AG09309 (cell line): ENCODE measurements around the gene PLPPR2.
"Not testable (repeated sequence)": the region's sequence is repeated elsewhere in the genome, so short reads cannot be mapped to it uniquely, and the experiment has no call there.

Experiments used
- DNase-seq: peaks from one replicate; pipeline ENCODE4 v3.0.0-alpha.2; 2010; ENCODE audit warnings: low read depth
- H3K4me3 ChIP-seq: 2 replicates; pipeline ENCODE4 v1.5.1; 2011; ENCODE audit warnings: mild to moderate bottlenecking, low read depth, low read length, moderate library complexity; ENCODE audit not compliant: control insufficient read depth
- TF ChIP-seq, protein P1 (sequence below): IDR thresholded peaks from 2 replicates; pipeline ENCODE4 v1.5.1; 2011; ENCODE audit warnings: mild to moderate bottlenecking, low read depth, low read length, inconsistent platforms; ENCODE audit not compliant: insufficient read depth, control insufficient read depth; ENCODE audit errors: missing control alignments

PLPPR2 gene, protein sequence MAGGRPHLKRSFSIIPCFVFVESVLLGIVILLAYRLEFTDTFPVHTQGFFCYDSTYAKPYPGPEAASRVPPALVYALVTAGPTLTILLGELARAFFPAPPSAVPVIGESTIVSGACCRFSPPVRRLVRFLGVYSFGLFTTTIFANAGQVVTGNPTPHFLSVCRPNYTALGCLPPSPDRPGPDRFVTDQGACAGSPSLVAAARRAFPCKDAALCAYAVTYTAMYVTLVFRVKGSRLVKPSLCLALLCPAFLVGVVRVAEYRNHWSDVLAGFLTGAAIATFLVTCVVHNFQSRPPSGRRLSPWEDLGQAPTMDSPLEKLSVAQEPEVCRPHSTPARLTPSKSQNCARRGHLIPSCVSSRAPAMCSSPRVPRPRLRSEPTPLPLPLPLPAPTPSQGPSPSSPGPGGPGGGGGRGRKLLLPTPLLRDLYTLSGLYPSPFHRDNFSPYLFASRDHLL

DNA sequence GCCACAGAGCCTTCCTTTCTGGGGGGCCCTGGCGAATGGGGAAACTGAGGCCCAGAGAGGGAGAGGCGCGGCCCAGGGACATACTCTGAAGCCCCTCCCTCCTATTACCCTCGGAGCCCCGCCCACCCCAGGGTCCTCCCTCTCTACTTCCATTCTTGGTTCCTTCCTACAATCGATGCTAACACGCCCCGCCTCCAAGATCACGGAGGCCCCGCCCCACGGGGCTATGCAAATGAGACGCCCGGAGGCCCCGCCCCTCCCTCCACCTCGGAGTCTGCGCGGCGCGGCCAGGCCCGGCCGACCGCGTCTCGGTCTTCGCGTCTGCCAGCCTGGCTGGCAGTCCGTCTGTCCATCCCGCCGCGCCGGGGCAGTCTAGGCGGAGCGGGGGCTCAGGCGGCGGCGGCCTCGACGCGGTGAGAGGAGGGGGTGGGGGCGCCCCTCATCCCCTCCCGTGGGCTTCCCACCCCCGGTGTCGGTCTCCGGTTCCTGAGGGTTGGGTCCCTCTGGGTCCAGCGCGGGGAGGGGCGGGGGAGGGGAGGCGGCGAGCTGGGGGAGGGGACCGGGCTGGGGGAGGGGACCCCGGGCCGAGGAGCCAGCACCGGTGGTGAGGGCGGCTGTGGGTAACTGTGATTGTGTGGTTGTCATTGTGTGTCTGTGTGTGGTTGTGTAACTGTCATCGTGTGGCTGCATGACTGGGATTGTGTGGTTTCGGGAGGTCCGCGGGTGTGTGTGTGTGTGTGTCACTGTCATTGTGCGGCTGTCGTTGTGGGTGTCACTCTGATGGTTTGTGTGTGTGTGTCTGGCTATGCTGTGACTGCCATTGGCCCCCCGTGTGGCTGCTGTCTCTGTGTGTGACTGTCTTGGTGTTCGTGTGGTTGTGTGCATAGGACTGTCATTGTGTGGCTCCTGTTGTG, at the start of gene PLPPR2:
Gene PLPPR2, plus strand, starts transcription at position 273 of the 914 bp plus-strand sequence. CDS start 2,242 bp downstream, outside the sequence.
- peak within 1 kb of the TSS; percentile 94 for H3K4me3 ChIP-seq
- TF ChIP-seq, protein P1, sequence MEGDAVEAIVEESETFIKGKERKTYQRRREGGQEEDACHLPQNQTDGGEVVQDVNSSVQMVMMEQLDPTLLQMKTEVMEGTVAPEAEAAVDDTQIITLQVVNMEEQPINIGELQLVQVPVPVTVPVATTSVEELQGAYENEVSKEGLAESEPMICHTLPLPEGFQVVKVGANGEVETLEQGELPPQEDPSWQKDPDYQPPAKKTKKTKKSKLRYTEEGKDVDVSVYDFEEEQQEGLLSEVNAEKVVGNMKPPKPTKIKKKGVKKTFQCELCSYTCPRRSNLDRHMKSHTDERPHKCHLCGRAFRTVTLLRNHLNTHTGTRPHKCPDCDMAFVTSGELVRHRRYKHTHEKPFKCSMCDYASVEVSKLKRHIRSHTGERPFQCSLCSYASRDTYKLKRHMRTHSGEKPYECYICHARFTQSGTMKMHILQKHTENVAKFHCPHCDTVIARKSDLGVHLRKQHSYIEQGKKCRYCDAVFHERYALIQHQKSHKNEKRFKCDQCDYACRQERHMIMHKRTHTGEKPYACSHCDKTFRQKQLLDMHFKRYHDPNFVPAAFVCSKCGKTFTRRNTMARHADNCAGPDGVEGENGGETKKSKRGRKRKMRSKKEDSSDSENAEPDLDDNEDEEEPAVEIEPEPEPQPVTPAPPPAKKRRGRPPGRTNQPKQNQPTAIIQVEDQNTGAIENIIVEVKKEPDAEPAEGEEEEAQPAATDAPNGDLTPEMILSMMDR: no peak
- peak; percentile 34 for DNase-seq

DNA sequence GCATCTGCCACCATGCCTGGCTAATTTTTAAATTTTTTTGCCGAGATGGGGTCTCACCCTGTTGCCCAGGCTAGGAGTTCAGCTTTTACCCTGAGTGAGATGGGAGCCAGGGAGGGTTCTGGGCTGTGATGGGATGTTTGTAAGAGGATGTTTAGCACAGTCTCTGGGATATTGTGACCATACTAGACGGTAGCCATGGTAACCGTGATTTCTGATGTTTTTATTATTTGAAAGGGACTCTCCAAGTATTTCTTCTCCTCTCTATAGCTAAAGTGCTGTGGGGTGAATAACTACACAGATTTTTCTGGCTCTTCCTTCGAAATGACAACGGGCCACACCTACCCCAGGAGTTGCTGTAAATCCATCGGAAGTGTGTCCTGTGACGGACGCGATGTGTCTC, 48.9 kb upstream of the PLPPR2 start:
- no peak for DNase-seq
- TF ChIP-seq, protein P1: no peak
- H3K4me3 ChIP-seq: no peak overlapping the region

DNA sequence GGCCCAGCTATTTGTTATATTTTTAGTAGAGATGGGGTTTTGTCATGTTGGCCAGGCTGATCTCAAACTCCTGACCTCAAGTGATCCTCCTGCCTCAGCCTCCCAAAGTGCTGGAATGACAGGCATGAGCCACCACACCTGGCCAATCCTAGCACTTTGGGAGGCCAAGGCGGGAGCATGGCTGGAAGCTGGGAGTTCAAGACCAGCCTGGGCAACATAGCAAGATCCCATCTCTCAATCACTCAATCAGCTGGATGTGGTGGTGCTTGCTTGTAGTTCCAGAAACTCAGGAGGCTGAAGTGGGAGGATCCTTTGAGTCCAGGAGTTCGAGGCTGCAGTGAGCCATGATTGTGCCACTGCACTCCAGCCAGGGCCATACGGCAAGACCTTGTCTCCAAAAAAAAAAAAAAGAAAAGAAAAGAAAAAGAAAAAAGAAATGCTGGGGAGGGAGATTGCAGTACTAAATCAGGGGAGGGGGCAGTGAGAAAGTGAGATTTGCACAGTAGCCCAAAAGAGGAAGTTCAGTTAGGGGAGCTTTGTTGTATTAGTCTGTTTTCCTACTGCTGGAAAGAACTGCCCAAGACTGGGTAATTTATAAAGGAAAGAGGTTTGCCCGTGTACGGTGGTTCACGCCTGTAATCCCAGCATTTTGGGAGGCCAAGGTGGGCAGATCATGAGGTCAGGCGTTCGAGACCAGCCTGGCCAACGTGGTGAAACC, 34.8 kb upstream of the PLPPR2 start:
- not testable (repeated sequence) for H3K4me3 ChIP-seq, DNase-seq

GRCh38 chr19:11321191-11322126, 33.8 kb upstream of the PLPPR2 start:
- no peak overlapping the region for H3K4me3 ChIP-seq
- TF ChIP-seq, protein P1: no peak
- no peak for DNase-seq

DNA sequence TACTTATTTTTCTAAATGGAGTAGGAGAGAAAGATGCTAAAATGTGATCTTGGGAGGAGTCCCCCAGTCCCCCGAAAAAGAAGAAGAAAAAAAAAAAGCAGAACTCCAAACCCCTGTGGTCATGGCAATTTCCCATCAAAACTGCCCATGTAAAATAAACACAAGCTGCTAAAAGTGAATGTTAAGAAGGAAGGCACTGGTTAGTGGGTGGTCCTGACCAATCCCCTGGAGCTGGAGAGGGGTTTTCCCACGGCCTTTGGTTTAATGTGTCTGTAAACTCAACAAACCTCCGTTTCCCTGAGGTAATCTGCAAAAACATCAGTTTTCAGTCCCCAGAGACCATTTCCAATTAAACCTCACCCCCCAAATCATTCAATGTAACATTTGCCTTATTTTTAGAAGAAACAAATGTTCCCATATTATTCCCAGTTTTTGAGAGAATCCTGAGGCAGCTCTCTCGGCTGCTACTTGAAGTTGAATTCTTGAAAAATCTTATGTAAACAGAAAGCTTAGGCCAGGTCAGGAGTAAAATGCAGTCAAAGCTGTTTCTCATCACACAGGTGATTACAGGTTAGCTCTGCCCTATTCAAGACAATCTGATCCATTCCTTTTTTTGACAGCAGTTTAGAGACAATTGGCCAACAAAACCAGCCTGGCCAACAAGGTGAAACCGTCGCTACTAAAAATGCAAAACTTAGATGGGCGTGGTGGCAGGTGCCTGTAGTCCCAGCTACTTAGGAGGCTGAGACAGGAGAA, 32.8 kb upstream of the PLPPR2 start:
- no peak overlapping the region for H3K4me3 ChIP-seq
- no peak for DNase-seq
- TF ChIP-seq, protein P1: no peak

- H3K4me3 ChIP-seq: no peak overlapping the region
- TF ChIP-seq, protein P1: no peak
- DNase-seq: no peak
Measured at GRCh38 chr19:11323601-11324078, 31.6 kb upstream of the PLPPR2 start.
